Heart right ventricle (tissue), 16 donors: Measurements from ENCODE around the gene TTBK1. TPM values are rescaled to one million over a fixed set of nuclear protein-coding genes. Genes with fewer than 3 reads are reported as not detected.

ENCODE experiments used
- ATAC-seq, 8 donors: fragments of 200-7000 bp; cut with Tn5 transposase; one replicate each; pipeline ENCODE4 v1.9.1; 2020; ENCODE audit warnings: mild to moderate bottlenecking in 8 of 8, moderate library complexity in 8 of 8, moderate number of reproducible peaks in 1 of 8
- DNase-seq, 2 donors: peaks; one replicate each; pipeline ENCODE4 v3.0.0-alpha.2; 2020
- H3K27ac ChIP-seq, 10 donors: fragments of 200-600 bp; sonication (generic) in 2 of 10; one replicate each; pipeline versions ENCODE4 v1.5.0 to v1.8.0; 2020 to 2022; ENCODE audit warnings: mild to moderate bottlenecking in 3 of 10
- H3K27me3 ChIP-seq, 7 donors: fragments of 200-600 bp; one replicate each; pipeline ENCODE4 v1.8.0; 2021 to 2022; ENCODE audit warnings: mild to moderate bottlenecking in 2 of 7
- H3K36me3 ChIP-seq, 9 donors: fragments of 200-600 bp; sonication (generic) in 1 of 9; one replicate each; pipeline versions ENCODE4 v1.5.0 to v1.8.0; 2020 to 2022; ENCODE audit warnings: mild to moderate bottlenecking in 2 of 9
- H3K4me1 ChIP-seq, 9 donors: fragments of 200-600 bp; sonication (generic) in 1 of 9; one replicate each; pipeline versions ENCODE4 v1.5.0 to v1.8.0; 2020 to 2022; ENCODE audit warnings: mild to moderate bottlenecking in 4 of 9
- H3K4me3 ChIP-seq, 10 donors: fragments of 200-600 bp; sonication (generic) in 2 of 10; one replicate each; pipeline versions ENCODE4 v1.5.0 to v1.8.0; 2020 to 2022; ENCODE audit warnings: mild to moderate bottlenecking in 7 of 10, moderate library complexity in 2 of 10
- H3K9me3 ChIP-seq, 11 donors: fragments of 200-600 bp in 10 of 11; sonication (generic) in 2 of 11; one replicate each; pipeline versions ENCODE4 v1.5.0 to v1.8.0; 2013 to 2022; ENCODE audit warnings: mild to moderate bottlenecking in 2 of 11, control low read depth in 1 of 11, moderate library complexity in 1 of 11
- WGBS, 2 donors: extraction: QIAGEN DNeasy Blood & Tissue Kit; methylation state at CpG; one replicate each; pipeline ENCODE4 v1.1.7; 2013; ENCODE audit warnings: inconsistent platforms in 1 of 2; 5-methylcytosine and 5-hydroxymethylcytosine counted together
- intact Hi-C, 10 donors: fragments of 100-400 bp; cut with DNase I; formaldehyde crosslinking; loops; one replicate each; pipeline versions ENCODE4 v1.11.1 to v1.14.2; 2022
- polyA plus RNA-seq, 2 donors: library from polyadenylated mRNA; stranded (reverse); fragments of 200-250 nt; gene quantifications; one replicate each; pipeline ENCODE4 v1.2.3, GENCODE V29; 2013
- total RNA-seq, 10 donors: library from RNA; stranded (reverse); fragmentation: NEBNext Ultra II Directional in 3 of 10; extraction: Animal tissue kit (Norgen Biotek cat#: 25700) in 3 of 10; gene quantifications; one replicate each; pipeline versions ENCODE4 v1.2.1 to v1.2.4, GENCODE V29; 2021 to 2023
- TF ChIP-seq, protein P1 (sequence below), 9 donors: fragments of 200-600 bp; sonication (generic) in 2 of 9; IDR thresholded peaks; one replicate each; pipeline versions ENCODE4 v1.5.0 to v1.8.0; 2021 to 2022; ENCODE audit warnings: antibody characterized with exemption in 9 of 9, mild to moderate bottlenecking in 5 of 9, moderate library complexity in 1 of 9
- donor health status: Arrhythmogenic right ventricular cardiomyopathy.
- donor health status: ischemic (EF 13 %, LVEDD 7.1; RV severe dilation, severe dysfunction).
- donor health status: healthy with polysubstance abuse.
- donor health status: DM: no; HTN: yes; CAD: no.
- donor health status: DM: no; HTN: no; CAD: no.
- donor health status: ischemic (EF 25% LVEDD 6.9; RV normal size, moderate dysfunction).
- donor health status: ischemic (EF 25% LVEDD 5.7; RV mildly dilated, moderate dysfunction).
- donor health status: healthy.
- donor health status: DM: yes; HTN: yes; CAD: no.
- donor health status: Ischemic cardiomyopathy.
- donor health status: ischemic (EF 35%, LVEDD 5.7; RV mildly dilated, moderate dysfunction).
- donor health status: nonischemic (EF 11% LVEDD 7.7; RV severe dilation, severe dysfunction).
- donor health status: DM: yes; HTN: yes; CAD: no.
- donor health status: PGD.
- donor health status: ischemic (EF 29% LVEDD 5.4; RV normal size, mild dysfunction).
- donor health status: nonischemic (EF 23%, LVEDD 6.1; RV moderate dilation, normal function).

TTBK1 gene
- total and polyA plus RNA-seq, 12 donors: 0.04 to 0.69 (median 0.29) TPM

DNA sequence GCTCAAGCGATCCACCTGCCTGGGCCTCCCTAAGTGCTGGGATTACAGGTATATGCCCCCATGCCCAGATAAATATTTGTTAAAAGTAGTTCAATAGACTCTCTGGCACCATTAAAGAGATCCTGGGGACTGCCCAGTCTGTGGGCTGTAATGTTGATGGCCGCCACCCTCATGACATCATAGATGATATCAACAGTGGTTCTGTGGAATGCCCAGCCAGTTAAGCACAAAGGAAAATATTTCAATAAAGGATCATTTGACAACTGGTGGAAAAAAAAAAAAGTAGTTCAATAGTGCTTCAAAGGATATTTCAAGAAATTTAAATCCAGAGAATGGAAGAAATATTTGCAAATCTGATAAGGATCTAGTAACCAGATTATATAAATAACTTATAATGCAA, 66.9 kb downstream of the TTBK1 start:
- no peak for DNase-seq
- H3K4me3 ChIP-seq: no peak overlapping the region
- ATAC-seq: no peak
- H3K27ac ChIP-seq: no peak overlapping the region
- intact Hi-C loops: no loop called here
- WGBS, 2 donors: 95 to 97% methylated on average over 2 of the region's 2 CpGs
- H3K4me1 ChIP-seq: peaks cover 0 to 45% (median 14%) of the 10 kb centered on the region in 9 donors
- peaks cover 0 to 6% (median 0%) of the 10 kb centered on the region in 7 donors for H3K27me3 ChIP-seq
- H3K36me3 ChIP-seq: no peaks in the 10 kb centered on the region
- H3K9me3 ChIP-seq: no peaks in the 10 kb centered on the region
- TF ChIP-seq, protein P1, sequence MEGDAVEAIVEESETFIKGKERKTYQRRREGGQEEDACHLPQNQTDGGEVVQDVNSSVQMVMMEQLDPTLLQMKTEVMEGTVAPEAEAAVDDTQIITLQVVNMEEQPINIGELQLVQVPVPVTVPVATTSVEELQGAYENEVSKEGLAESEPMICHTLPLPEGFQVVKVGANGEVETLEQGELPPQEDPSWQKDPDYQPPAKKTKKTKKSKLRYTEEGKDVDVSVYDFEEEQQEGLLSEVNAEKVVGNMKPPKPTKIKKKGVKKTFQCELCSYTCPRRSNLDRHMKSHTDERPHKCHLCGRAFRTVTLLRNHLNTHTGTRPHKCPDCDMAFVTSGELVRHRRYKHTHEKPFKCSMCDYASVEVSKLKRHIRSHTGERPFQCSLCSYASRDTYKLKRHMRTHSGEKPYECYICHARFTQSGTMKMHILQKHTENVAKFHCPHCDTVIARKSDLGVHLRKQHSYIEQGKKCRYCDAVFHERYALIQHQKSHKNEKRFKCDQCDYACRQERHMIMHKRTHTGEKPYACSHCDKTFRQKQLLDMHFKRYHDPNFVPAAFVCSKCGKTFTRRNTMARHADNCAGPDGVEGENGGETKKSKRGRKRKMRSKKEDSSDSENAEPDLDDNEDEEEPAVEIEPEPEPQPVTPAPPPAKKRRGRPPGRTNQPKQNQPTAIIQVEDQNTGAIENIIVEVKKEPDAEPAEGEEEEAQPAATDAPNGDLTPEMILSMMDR (IDR thresholded peaks at IDR 0.05): no peak

GRCh38 chr6:43310624-43311023, 67.3 kb downstream of the TTBK1 start:
- H3K4me1 ChIP-seq: peaks cover 0 to 45% (median 14%) of the 10 kb centered on the region in 9 donors
- no peak for ATAC-seq
- TF ChIP-seq, protein P1 (IDR thresholded peaks at IDR 0.05): no peak

GRCh38 chr6:43311666-43312065, 68.4 kb downstream of the TTBK1 start:
- DNase-seq: no peak
- H3K27me3 ChIP-seq: peaks cover 0 to 6% (median 0%) of the 10 kb centered on the region in 7 donors
- H3K9me3 ChIP-seq: no peaks in the 10 kb centered on the region
- intact Hi-C loops: no loop called here
- no peaks in the 10 kb centered on the region for H3K36me3 ChIP-seq
- TF ChIP-seq, protein P1 (IDR thresholded peaks at IDR 0.05): no peak
- no peak overlapping the region for H3K4me3 ChIP-seq
- 83 to 89% methylated on average over 3 of the region's 3 CpGs for WGBS, 2 donors
- H3K4me1 ChIP-seq: peaks cover 0 to 45% (median 14%) of the 10 kb centered on the region in 9 donors
- no peak overlapping the region for H3K27ac ChIP-seq
- ATAC-seq: no peak

More at GRCh38 chr6:43310624-43311023, 67.3 kb downstream of the TTBK1 start:
- H3K4me3 ChIP-seq: no peak overlapping the region
- intact Hi-C loops: no loop called here
- H3K9me3 ChIP-seq: no peaks in the 10 kb centered on the region
- H3K27ac ChIP-seq: no peak overlapping the region
- H3K36me3 ChIP-seq: no peaks in the 10 kb centered on the region
- peaks cover 0 to 6% (median 0%) of the 10 kb centered on the region in 7 donors for H3K27me3 ChIP-seq
- no peak for DNase-seq

- peaks cover 0 to 5% (median 0%) of the 10 kb centered on the region in 7 donors for H3K27me3 ChIP-seq
- H3K4me3 ChIP-seq: no peak overlapping the region
- no peak overlapping the region for H3K27ac ChIP-seq
These were observed 70.5 kb downstream of the TTBK1 start for GRCh38 chr6:43313813-43314212.

More at GRCh38 chr6:43313813-43314212, 70.5 kb downstream of the TTBK1 start:
- peaks cover 0 to 38% (median 3%) of the 10 kb centered on the region in 9 donors for H3K4me1 ChIP-seq
- H3K36me3 ChIP-seq: peaks cover 0 to 7% (median 0%) of the 10 kb centered on the region in 9 donors
- TF ChIP-seq, protein P1 (IDR thresholded peaks at IDR 0.05): no peak
- H3K9me3 ChIP-seq: no peaks in the 10 kb centered on the region
- WGBS, 2 donors: 96 to 100% methylated on average over 1 of the region's 1 CpG
- intact Hi-C loops: no loop called here
- ATAC-seq (no peak), DNase-seq (no peak)
